HepG2 (cell line): ENCODE measurements around the gene FBXO24. TPM values are rescaled to one million over a fixed set of nuclear protein-coding genes. Genes with fewer than 3 reads are reported as not detected.

Experiments used
- AKAP8 ChIP-seq: sonication (generic); formaldehyde crosslinking; IDR thresholded peaks from 2 replicates; pipeline ENCODE4 v1.5.1; 2020; ENCODE audit warnings: mild to moderate bottlenecking, missing genetic modification reagents
- ATF1 ChIP-seq: IDR thresholded peaks from 2 replicates; pipeline ENCODE4 v1.6.1; 2016; ENCODE audit warnings: mild to moderate bottlenecking, control low read depth
- DRAP1 ChIP-seq: IDR thresholded peaks from 2 replicates; pipeline ENCODE4 v1.6.1; 2016; ENCODE audit warnings: missing genetic modification reagents, missing compliant biosample characterization
- HMGXB3 ChIP-seq: sonication (generic); formaldehyde crosslinking; IDR thresholded peaks from 2 replicates; pipeline ENCODE4 v1.4.0; 2020; ENCODE audit warnings: missing genetic modification reagents, borderline replicate concordance
- JUND ChIP-seq: sonication (generic); formaldehyde crosslinking; IDR thresholded peaks from 2 replicates; pipeline ENCODE4 v1.8.0; 2022; ENCODE audit warnings: mild to moderate bottlenecking, missing genetic modification reagents
- KDM4B ChIP-seq: sonication (generic); formaldehyde crosslinking; IDR thresholded peaks from 2 replicates; pipeline ENCODE4 v1.4.0; 2020; ENCODE audit warnings: missing genetic modification reagents
- MAF1 ChIP-seq: sonication (generic); formaldehyde crosslinking; IDR thresholded peaks from 2 replicates; pipeline ENCODE4 v1.5.0; 2020; ENCODE audit warnings: missing genetic modification reagents, borderline replicate concordance
- MBNL3 ChIP-seq: fragments of 250-450 bp; sonication (Bioruptor Pico); conservative IDR thresholded peaks from 2 replicates; pipeline ENCODE4 v1.8.0; 2022; ENCODE audit warnings: mild to moderate bottlenecking, inconsistent platforms
- NFE2L2 ChIP-seq: fragments of 150-350 bp; IDR thresholded peaks from 2 replicates; pipeline ENCODE4 v1.6.1; 2014; ENCODE audit warnings: low read length
- PHF5A ChIP-seq: IDR thresholded peaks from one replicate; pipeline ENCODE4 v1.6.1; 2018; ENCODE audit warnings: low read depth, missing genetic modification reagents; ENCODE audit not compliant: unreplicated experiment
- REXO4 ChIP-seq: sonication (generic); formaldehyde crosslinking; IDR thresholded peaks from 2 replicates; pipeline ENCODE4 v1.8.0; 2022; ENCODE audit warnings: missing genetic modification reagents, mild to moderate bottlenecking, borderline replicate concordance
- TARDBP ChIP-seq: sonication (generic); formaldehyde crosslinking; IDR thresholded peaks from 2 replicates; pipeline ENCODE4 v1.8.0; 2022; ENCODE audit warnings: mild to moderate bottlenecking, missing genetic modification reagents
- TERF1 ChIP-seq: sonication (generic); formaldehyde crosslinking; IDR thresholded peaks from 2 replicates; pipeline ENCODE4 v1.8.0; 2022; ENCODE audit warnings: mild to moderate bottlenecking, missing genetic modification reagents, moderate library complexity
- TIGD3 ChIP-seq: sonication (generic); formaldehyde crosslinking; IDR thresholded peaks from 2 replicates; pipeline ENCODE4 v1.5.1; 2020; ENCODE audit warnings: mild to moderate bottlenecking, missing genetic modification reagents, borderline replicate concordance
- ZMAT3 ChIP-seq: sonication (generic); formaldehyde crosslinking; conservative IDR thresholded peaks from 2 replicates; pipeline ENCODE4 v1.7.0; 2021; ENCODE audit warnings: missing genetic modification reagents
- ZNF10 ChIP-seq: sonication (generic); formaldehyde crosslinking; IDR thresholded peaks from 2 replicates; pipeline ENCODE4 v1.4.0; 2020; ENCODE audit warnings: mild to moderate bottlenecking, low read depth, missing genetic modification reagents, borderline replicate concordance
- ZNF143 ChIP-seq: sonication (generic); formaldehyde crosslinking; IDR thresholded peaks from 2 replicates; pipeline ENCODE4 v1.4.0; 2020; ENCODE audit warnings: missing genetic modification reagents
- ZNF3 ChIP-seq: IDR thresholded peaks from 2 replicates; pipeline ENCODE4 v1.7.0; 2017; ENCODE audit warnings: inconsistent platforms
- ZNF670 ChIP-seq: sonication (generic); formaldehyde crosslinking; IDR thresholded peaks from 2 replicates; pipeline ENCODE4 v1.8.0; 2022; ENCODE audit warnings: mild to moderate bottlenecking, missing genetic modification reagents, borderline replicate concordance
- ZNF710 ChIP-seq: sonication (generic); formaldehyde crosslinking; IDR thresholded peaks from 2 replicates; pipeline ENCODE4 v1.5.0; 2020; ENCODE audit warnings: mild to moderate bottlenecking, missing genetic modification reagents, borderline replicate concordance
- ZNF792 ChIP-seq: IDR thresholded peaks from 2 replicates; pipeline ENCODE4 v1.6.1; 2016
- polyA plus RNA-seq, 8 experiments: library from polyadenylated mRNA; depleted of rRNA in 3 of 8; stranded (reverse) in 7 of 8; unstranded in 1 of 8; fragments of >200 nt; fragmentation: Illumina TruSeq in 4 of 8; extraction: Trizol in 4 of 8; gene quantifications; 2 replicates each; pipeline versions ENCODE4 v1.2.1 to v1.2.3, GENCODE V29; 2011 to 2016; ENCODE audit warnings: low read depth in 4 of 8, missing spikeins in 1 of 8, mixed read lengths in 1 of 8; ENCODE audit not compliant: insufficient read depth in 1 of 8
- total RNA-seq, 5 experiments: library from RNA; depleted of rRNA; stranded (reverse); fragments of >200 nt; fragmentation: Illumina TruSeq; extraction: Trizol; gene quantifications; 2 replicates each; pipeline ENCODE4 v1.2.3, GENCODE V29; 2016; ENCODE audit warnings: low read depth in 1 of 5

Gene FBXO24
- total and polyA plus RNA-seq, 2 of the 13 experiments (the other 11 are each of a cell fraction or from before 2014, with no cell fraction given): 0.20 to 0.55 TPM

- TF ChIP-seq ATF1 (CRISPR knock-in tag): peak; percentile 86
- no peak for TF ChIP-seq ZNF710
- TF ChIP-seq DRAP1 (CRISPR knock-in tag): peak; percentile 13; the same call in 1 of the 2 replicates
- TF ChIP-seq ZNF10 (CRISPR knock-in tag): no peak
- TF ChIP-seq KDM4B (CRISPR knock-in tag): no peak
- TF ChIP-seq ZNF143 (CRISPR knock-in tag): no peak
- TF ChIP-seq ZNF670: peak; percentile 56; the same call in 1 of the 2 replicates
- TF ChIP-seq AKAP8 (CRISPR knock-in tag): no peak
- TF ChIP-seq MAF1: no peak
- no peak for TF ChIP-seq ZNF3 (CRISPR knock-in tag)
- TF ChIP-seq PHF5A: no peak
- TF ChIP-seq TERF1 (CRISPR knock-in tag): no peak
- TF ChIP-seq ZNF792: no peak
- TF ChIP-seq TIGD3 (CRISPR knock-in tag): no peak
- no peak for TF ChIP-seq JUND (CRISPR knock-in tag)
- TF ChIP-seq REXO4: no peak
- no peak for TF ChIP-seq HMGXB3 (CRISPR knock-in tag)
- peak; percentile 34; the same call in 1 of the 2 replicates for TF ChIP-seq ZMAT3 (CRISPR knock-in tag)
- no peak for TF ChIP-seq MBNL3 (CRISPR knock-in tag)
- TF ChIP-seq NFE2L2: no peak
- TF ChIP-seq TARDBP (CRISPR knock-in tag): no peak; the same call in 1 of the 2 replicates
Measured at GRCh38 chr7:100611983-100612729, 26.0 kb downstream of the FBXO24 start, which contains the start of gene MOSPD3 (continued).
